ENCODE data around the gene SARDH. TPM values are rescaled to one million over a fixed set of nuclear protein-coding genes. Genes with fewer than 3 reads are reported as not detected.

Gene SARDH
- total and polyA plus RNA-seq, 10 donors = 1.0 to 4.5 (median 2.3) TPM

DNA sequence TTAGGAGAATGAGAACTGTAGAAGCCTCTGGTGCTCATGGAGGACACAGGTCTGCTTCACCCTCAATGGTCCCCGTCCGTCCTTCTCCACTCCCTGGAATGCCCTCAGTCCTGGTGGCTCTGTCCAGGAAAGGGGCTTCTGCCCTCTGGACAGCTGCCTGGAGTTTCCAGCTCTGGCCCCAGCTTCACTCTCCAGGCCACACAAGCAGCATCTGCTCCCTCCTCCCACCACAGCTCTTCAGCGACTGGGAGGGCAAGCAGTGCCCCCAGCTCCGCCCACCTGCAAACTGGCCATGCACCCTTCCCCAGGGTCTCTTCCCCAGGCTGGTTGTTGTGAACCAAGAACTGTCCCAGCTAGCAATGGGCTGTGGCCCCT lies 4.7 kb downstream of the SARDH start:
- H3K4me1 ChIP-seq = peaks cover 0 to 34% (median 21%) of the 10 kb centered on the region in 6 donors
- H3K4me3 ChIP-seq = no peak overlapping the region
- WGBS, 5 donors = 84 to 95% (median 93%) methylated on average over 4 of the region's 4 CpGs
- H3K27ac ChIP-seq = no peak overlapping the region
- peaks cover 0 to 42% (median 0%) of the 10 kb centered on the region in 7 donors for H3K27me3 ChIP-seq (replicated peaks in 1 of 7)
- no peaks in the 10 kb centered on the region for H3K36me3 ChIP-seq
- H3K9me3 ChIP-seq = no peaks in the 10 kb centered on the region
- intact Hi-C loops (cut with DNase I; ENCODE audit: low total_unique reads) = no loop called here
- no peak for DNase-seq
- TF ChIP-seq, protein P1, sequence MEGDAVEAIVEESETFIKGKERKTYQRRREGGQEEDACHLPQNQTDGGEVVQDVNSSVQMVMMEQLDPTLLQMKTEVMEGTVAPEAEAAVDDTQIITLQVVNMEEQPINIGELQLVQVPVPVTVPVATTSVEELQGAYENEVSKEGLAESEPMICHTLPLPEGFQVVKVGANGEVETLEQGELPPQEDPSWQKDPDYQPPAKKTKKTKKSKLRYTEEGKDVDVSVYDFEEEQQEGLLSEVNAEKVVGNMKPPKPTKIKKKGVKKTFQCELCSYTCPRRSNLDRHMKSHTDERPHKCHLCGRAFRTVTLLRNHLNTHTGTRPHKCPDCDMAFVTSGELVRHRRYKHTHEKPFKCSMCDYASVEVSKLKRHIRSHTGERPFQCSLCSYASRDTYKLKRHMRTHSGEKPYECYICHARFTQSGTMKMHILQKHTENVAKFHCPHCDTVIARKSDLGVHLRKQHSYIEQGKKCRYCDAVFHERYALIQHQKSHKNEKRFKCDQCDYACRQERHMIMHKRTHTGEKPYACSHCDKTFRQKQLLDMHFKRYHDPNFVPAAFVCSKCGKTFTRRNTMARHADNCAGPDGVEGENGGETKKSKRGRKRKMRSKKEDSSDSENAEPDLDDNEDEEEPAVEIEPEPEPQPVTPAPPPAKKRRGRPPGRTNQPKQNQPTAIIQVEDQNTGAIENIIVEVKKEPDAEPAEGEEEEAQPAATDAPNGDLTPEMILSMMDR (IDR thresholded peaks at IDR 0.05 in 8 of 11, conservative IDR thresholded peaks at IDR 0.05 in 3 of 11) = no peak
- TF ChIP-seq POLR2AphosphoS5 (IDR thresholded peaks at IDR 0.05) (no peak), POLR2A (IDR thresholded peaks at IDR 0.05) (no peak)

DNA sequence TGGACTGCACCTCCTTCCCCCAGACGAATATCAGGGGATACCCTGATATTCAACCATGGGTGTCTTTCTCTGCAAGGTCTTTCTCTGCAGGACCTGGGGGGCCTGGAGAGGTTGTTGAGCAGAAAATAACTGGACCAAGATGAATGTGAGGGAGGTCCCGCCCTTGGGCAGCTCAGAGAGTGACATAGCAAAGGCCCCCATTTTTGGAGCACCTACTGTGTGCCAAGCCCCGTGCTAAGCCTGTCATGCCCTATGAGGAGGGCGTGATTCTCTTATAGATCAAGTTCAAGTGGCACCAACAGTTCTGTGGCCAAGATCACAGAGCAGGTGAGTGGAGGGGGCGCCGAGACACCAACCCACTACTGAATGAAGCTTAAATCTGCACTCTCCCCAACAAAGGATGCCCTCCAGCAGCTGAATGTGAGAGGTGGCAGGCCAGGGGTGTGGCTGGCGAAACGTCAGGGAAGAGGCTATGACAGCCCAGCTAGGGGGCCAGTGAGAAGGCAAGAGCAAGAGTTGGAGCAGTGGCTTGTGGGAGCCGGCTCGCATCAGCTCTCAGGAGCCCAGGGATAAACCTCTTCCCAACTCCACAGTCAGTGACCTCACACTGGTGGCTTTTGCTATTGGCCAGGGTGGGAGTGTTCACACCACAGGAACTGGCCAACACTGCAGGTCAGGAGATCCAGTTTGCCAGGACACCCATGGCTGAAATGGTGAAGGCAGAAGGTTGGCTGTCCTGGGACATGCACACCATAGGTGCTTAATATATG lies 5.3 kb downstream of the SARDH start:
- H3K4me1 ChIP-seq = peaks cover 0 to 28% (median 15%) of the 10 kb centered on the region in 6 donors
- intact Hi-C loops (cut with DNase I; ENCODE audit: low total_unique reads) = no loop called here
- WGBS, 5 donors = 79 to 87% (median 81%) methylated on average over 9 to 10 of the region's 10 CpGs
- no peak overlapping the region for H3K4me3 ChIP-seq
- H3K27ac ChIP-seq = no peak overlapping the region
- TF ChIP-seq, protein P1 (IDR thresholded peaks at IDR 0.05 in 8 of 11, conservative IDR thresholded peaks at IDR 0.05 in 3 of 11) = no peak
- TF ChIP-seq POLR2A (IDR thresholded peaks at IDR 0.05) (no peak), POLR2AphosphoS5 (IDR thresholded peaks at IDR 0.05) (no peak)
- H3K27me3 ChIP-seq (replicated peaks in 1 of 7) = peaks cover 0 to 42% (median 0%) of the 10 kb centered on the region in 7 donors
- DNase-seq = no peak
- no peaks in the 10 kb centered on the region for H3K9me3 ChIP-seq
- no peaks in the 10 kb centered on the region for H3K36me3 ChIP-seq

DNA sequence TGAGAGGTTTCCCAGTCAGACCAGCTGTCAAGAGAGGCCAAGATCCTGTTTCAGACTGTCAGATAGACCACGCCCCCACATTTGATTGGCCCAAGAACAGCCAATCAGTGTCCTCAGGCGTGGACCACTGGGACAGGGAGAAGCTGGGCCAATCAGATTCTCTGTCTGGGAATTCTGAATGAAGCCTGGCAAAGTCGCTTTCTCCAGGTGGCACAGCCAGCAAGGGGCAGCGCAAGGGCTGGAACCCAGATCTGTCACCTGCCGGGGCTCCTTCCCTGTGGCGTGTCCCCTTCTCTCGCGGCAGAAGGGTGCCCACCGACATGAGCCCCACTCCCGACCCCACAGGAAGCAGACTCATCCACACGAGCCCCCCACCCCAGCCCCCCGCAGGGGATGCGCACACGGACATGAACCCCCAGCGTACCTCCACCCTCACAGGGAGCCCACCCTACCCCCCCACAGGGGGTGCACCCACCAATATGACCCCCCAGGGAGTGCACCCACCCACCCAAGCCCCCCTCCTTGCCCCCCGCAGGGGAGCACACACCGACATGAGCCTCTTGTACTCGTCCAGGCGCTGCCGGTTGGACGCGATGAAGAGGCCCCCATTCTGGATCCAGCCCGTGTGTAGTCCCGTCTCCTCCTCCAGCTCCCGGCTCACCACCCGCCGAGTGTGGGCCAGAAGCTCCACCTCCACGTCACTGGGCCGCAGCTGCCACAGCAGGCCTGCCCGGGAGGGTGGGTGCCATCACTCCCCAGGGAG lies 6.1 kb downstream of the SARDH start:
- intact Hi-C loops (cut with DNase I; ENCODE audit: low total_unique reads) = no loop called here
- H3K27ac ChIP-seq = no peak overlapping the region
- no peak for DNase-seq
- peaks cover 0 to 20% (median 10%) of the 10 kb centered on the region in 6 donors for H3K4me1 ChIP-seq
- H3K36me3 ChIP-seq = no peaks in the 10 kb centered on the region
- H3K27me3 ChIP-seq (replicated peaks in 1 of 7) = peaks cover 0 to 44% (median 0%) of the 10 kb centered on the region in 7 donors
- WGBS, 5 donors = 80 to 89% (median 84%) methylated on average over 19 to 30 of the region's 30 CpGs
- no peak for TF ChIP-seq POLR2AphosphoS5 (IDR thresholded peaks at IDR 0.05)
- TF ChIP-seq POLR2A (IDR thresholded peaks at IDR 0.05) = no peak
- no peak overlapping the region for H3K4me3 ChIP-seq
- H3K9me3 ChIP-seq = no peaks in the 10 kb centered on the region

DNA sequence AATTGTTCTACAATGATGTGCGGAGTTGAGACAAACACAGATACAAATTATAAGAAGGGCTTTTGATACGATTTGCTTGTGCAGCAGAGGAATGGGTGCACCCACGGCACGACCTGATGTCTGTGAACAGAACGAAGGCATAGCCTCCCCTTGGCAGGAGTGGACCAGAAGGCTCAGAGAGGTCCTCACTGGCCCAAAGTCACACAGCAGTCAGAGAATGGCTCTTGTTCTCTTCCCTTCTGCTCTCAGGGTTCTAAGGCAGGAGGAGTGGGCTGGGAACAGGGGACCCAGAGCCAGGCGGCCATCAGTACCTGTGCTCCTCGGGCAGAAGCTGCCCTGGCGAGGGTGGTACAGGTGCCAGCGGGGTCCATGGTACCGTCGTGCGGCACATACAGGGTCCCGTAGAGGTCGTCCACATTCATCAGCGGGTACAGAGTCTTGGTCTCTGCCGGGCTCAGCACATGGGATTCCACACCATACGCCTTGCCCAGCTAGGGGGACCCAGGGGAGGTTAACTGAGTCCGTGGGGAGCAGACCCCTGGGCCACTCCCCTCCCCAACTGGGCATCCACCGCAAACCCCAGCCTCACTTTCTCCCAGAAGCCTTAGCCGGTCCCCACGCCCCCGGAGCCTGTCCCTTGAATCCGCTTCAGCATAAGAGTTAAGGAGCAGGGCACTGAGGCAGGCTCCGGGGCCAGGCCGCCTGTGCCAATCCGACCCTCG lies 7.0 kb downstream of the SARDH start:
- no peak for DNase-seq
- intact Hi-C loops (cut with DNase I; ENCODE audit: low total_unique reads) = no loop called here
- 90 to 97% (median 93%) methylated on average over 15 to 27 of the region's 27 CpGs for WGBS, 5 donors

More for the DNA sequence above, 7.0 kb downstream of the SARDH start:
- peaks cover 0 to 18% (median 10%) of the 10 kb centered on the region in 6 donors for H3K4me1 ChIP-seq
- H3K27ac ChIP-seq = no peak overlapping the region
- TF ChIP-seq POLR2A (IDR thresholded peaks at IDR 0.05) (no peak), POLR2AphosphoS5 (IDR thresholded peaks at IDR 0.05) (no peak)
- TF ChIP-seq, protein P1 (IDR thresholded peaks at IDR 0.05 in 8 of 11, conservative IDR thresholded peaks at IDR 0.05 in 3 of 11) = no peak
- H3K4me3 ChIP-seq = no peak overlapping the region
- no peaks in the 10 kb centered on the region for H3K9me3 ChIP-seq
- H3K36me3 ChIP-seq = no peaks in the 10 kb centered on the region
- peaks cover 0 to 53% (median 0%) of the 10 kb centered on the region in 7 donors for H3K27me3 ChIP-seq (replicated peaks in 1 of 7)

Data from spleen (tissue), 11 donors.